Left forelimb (tissue), 1 donor: Measurements from ENCODE around the gene TRIP6.

Experiments used
- DNase-seq: peaks from one replicate; pipeline ENCODE4 v3.0.0-alpha.2; 2018; ENCODE audit warnings: low spot score

TRIP6 gene

GRCh38 chr7:100873599-100874299, 6.6 kb downstream of the TRIP6 start:
- DNase-seq: no peak

- no peak for DNase-seq
Observed at GRCh38 chr7:100874300-100874576, 7.1 kb downstream of the TRIP6 start.

GRCh38 chr7:100874577-100875355, 7.6 kb downstream of the TRIP6 start, which contains the start of gene SRRT:
Gene SRRT (plus strand): TSS chr7:100875103. CDS start chr7:100875591, 488 bp downstream.
- DNase-seq: peak; percentile 98

GRCh38 chr7:100875356-100875751, 8.2 kb downstream of the TRIP6 start:
- DNase-seq: no peak

GRCh38 chr7:100878013-100878412, 10.8 kb downstream of the TRIP6 start:
- no peak for DNase-seq

- no peak for DNase-seq
Observed at GRCh38 chr7:100878685-100879084, 11.5 kb downstream of the TRIP6 start.

GRCh38 chr7:100879685-100880261, 12.6 kb downstream of the TRIP6 start:
- peak; percentile 44 for DNase-seq

- DNase-seq: no peak
Observed at GRCh38 chr7:100880645-100881044, 13.5 kb downstream of the TRIP6 start.

GRCh38 chr7:100881136-100881535, 13.9 kb downstream of the TRIP6 start:
- peak; percentile 54 for DNase-seq

GRCh38 chr7:100882201-100882600, 15.0 kb downstream of the TRIP6 start:
- peak; percentile 45 for DNase-seq

- peak; percentile 51 for DNase-seq
Observed at GRCh38 chr7:100882785-100883526, 15.8 kb downstream of the TRIP6 start.

GRCh38 chr7:100884736-100885439, 17.7 kb downstream of the TRIP6 start:
- DNase-seq: no peak

- no peak for DNase-seq
Observed at GRCh38 chr7:100885440-100886141, 18.4 kb downstream of the TRIP6 start.

- no peak for DNase-seq
Observed at GRCh38 chr7:100886142-100886935, 19.2 kb downstream of the TRIP6 start.

GRCh38 chr7:100886936-100887515, 19.8 kb downstream of the TRIP6 start:
- DNase-seq: no peak

GRCh38 chr7:100887516-100888290, 20.5 kb downstream of the TRIP6 start:
- DNase-seq: no peak

GRCh38 chr7:100888291-100888987, 21.3 kb downstream of the TRIP6 start:
- DNase-seq: no peak

- peak; percentile 82 for DNase-seq
Observed at GRCh38 chr7:100888988-100889750, 22.0 kb downstream of the TRIP6 start, which contains the start of gene UFSP1. Gene UFSP1 (minus strand): TSS chr7:100889715. CDS start chr7:100889271, 444 bp downstream.
